Parathyroid adenoma (tissue), 2 donors: ENCODE data around the gene SETD5.

Experiments
- H2AFZ ChIP-seq: fragments of 300-600 bp; sonication (generic); one replicate; pipeline ENCODE4 v1.7.0; 2017; ENCODE audit warnings: antibody characterized with exemption, mild to moderate bottlenecking
- H3K27ac ChIP-seq: fragments of 300-600 bp; sonication (generic); one replicate; pipeline ENCODE4 v1.7.0; 2017
- H3K27me3 ChIP-seq: fragments of 300-600 bp; sonication (generic); one replicate; pipeline ENCODE4 v1.7.0; 2017; ENCODE audit warnings: low read length; ENCODE audit not compliant: control insufficient read depth, insufficient read depth
- H3K36me3 ChIP-seq: fragments of 300-600 bp; sonication (generic); one replicate; pipeline ENCODE4 v1.7.0; 2017; ENCODE audit warnings: low read length; ENCODE audit not compliant: control insufficient read depth, insufficient read depth
- H3K4me1 ChIP-seq: fragments of 300-600 bp; sonication (generic); one replicate; pipeline ENCODE4 v1.7.0; 2017; ENCODE audit warnings: control low read depth
- H3K4me2 ChIP-seq: fragments of 300-600 bp; sonication (generic); one replicate; pipeline ENCODE4 v1.7.0; 2017; ENCODE audit warnings: low read length
- H3K4me3 ChIP-seq: fragments of 300-600 bp; sonication (generic); one replicate; pipeline ENCODE4 v1.7.0; 2017; ENCODE audit warnings: low read depth, low read length
- H3K79me2 ChIP-seq: fragments of 300-600 bp; sonication (generic); one replicate; pipeline ENCODE4 v1.7.0; 2017; ENCODE audit warnings: control low read depth
- H3K9ac ChIP-seq: fragments of 300-600 bp; sonication (generic); one replicate; pipeline ENCODE4 v1.7.0; 2017; ENCODE audit warnings: mild to moderate bottlenecking
- H3K9me3 ChIP-seq: fragments of 300-600 bp; sonication (generic); one replicate; pipeline ENCODE4 v1.7.0; 2017; ENCODE audit warnings: low read length; ENCODE audit not compliant: control insufficient read depth
- CTCF ChIP-seq: fragments of 300-600 bp; sonication (generic); IDR thresholded peaks from one replicate; pipeline ENCODE4 v1.7.0; 2017; ENCODE audit warnings: antibody characterized with exemption, mild to moderate bottlenecking
- donor health status: primary hyperparathyroidism.

Gene SETD5

GRCh38 chr3:9388142-9388541 lies 9.3 kb upstream of the SETD5 start:
- H3K9me3 ChIP-seq = no peaks in the 10 kb centered on the region
- TF ChIP-seq CTCF = no peak
- H3K79me2 ChIP-seq = peaks cover 27% of the 10 kb centered on the region
- no peak overlapping the region for H3K4me2 ChIP-seq
- H3K9ac ChIP-seq = no peak overlapping the region
- no peaks in the 10 kb centered on the region for H3K4me1 ChIP-seq
- no peak overlapping the region for H2AFZ ChIP-seq
- no peak overlapping the region for H3K27ac ChIP-seq
- no peak overlapping the region for H3K4me3 ChIP-seq
- H3K27me3 ChIP-seq = no peaks in the 10 kb centered on the region
- H3K36me3 ChIP-seq = no peaks in the 10 kb centered on the region

GRCh38 chr3:9388562-9389272 lies 8.7 kb upstream of the SETD5 start:
- no peaks in the 10 kb centered on the region for H3K27me3 ChIP-seq
- H3K4me3 ChIP-seq = no peak overlapping the region
- H3K4me1 ChIP-seq = no peaks in the 10 kb centered on the region
- H3K27ac ChIP-seq = no peak overlapping the region
- no peak for TF ChIP-seq CTCF
- peaks cover 31% of the 10 kb centered on the region for H3K79me2 ChIP-seq
- no peaks in the 10 kb centered on the region for H3K9me3 ChIP-seq
- no peaks in the 10 kb centered on the region for H3K36me3 ChIP-seq
- no peak overlapping the region for H2AFZ ChIP-seq
- no peak overlapping the region for H3K9ac ChIP-seq
- no peak overlapping the region for H3K4me2 ChIP-seq

- Histone ChIP-seq H3K9ac (no peak overlapping the region), H3K27me3 (no peaks in the 10 kb centered on the region), H3K27ac (no peak overlapping the region), H3K4me2 (no peak overlapping the region), H3K36me3 (no peaks in the 10 kb centered on the region), H3K9me3 (no peaks in the 10 kb centered on the region), H3K79me2 (peaks cover 31% of the 10 kb centered on the region), H3K4me3 (no peak overlapping the region), H2AFZ (no peak overlapping the region), H3K4me1 (no peaks in the 10 kb centered on the region)
- TF ChIP-seq CTCF = no peak
Measured at GRCh38 chr3:9390265-9390888, 7.0 kb upstream of the SETD5 start.

GRCh38 chr3:9392041-9392440 lies 5.4 kb upstream of the SETD5 start:
- Histone ChIP-seq H3K79me2 (peaks cover 33% of the 10 kb centered on the region), H3K27ac (no peak overlapping the region), H3K4me3 (no peak overlapping the region), H3K9me3 (no peaks in the 10 kb centered on the region), H3K4me2 (no peak overlapping the region), H2AFZ (no peak overlapping the region), H3K9ac (no peak overlapping the region), H3K4me1 (no peaks in the 10 kb centered on the region), H3K36me3 (no peaks in the 10 kb centered on the region), H3K27me3 (no peaks in the 10 kb centered on the region)
- TF ChIP-seq CTCF = no peak
